ENCODE results near the gene KLHL13. TPM values are rescaled to one million over a fixed set of nuclear protein-coding genes. Genes with fewer than 3 reads are reported as not detected.
"Not testable (repeated sequence)": the region's sequence is repeated elsewhere in the genome, so short reads cannot be mapped to it uniquely, and the experiment has no call there.

KLHL13 gene
- 0.10 and 0.12 TPM in 2 replicates for total RNA-seq (2014; rRNA removed; shearing (Covaris generic))

DNA sequence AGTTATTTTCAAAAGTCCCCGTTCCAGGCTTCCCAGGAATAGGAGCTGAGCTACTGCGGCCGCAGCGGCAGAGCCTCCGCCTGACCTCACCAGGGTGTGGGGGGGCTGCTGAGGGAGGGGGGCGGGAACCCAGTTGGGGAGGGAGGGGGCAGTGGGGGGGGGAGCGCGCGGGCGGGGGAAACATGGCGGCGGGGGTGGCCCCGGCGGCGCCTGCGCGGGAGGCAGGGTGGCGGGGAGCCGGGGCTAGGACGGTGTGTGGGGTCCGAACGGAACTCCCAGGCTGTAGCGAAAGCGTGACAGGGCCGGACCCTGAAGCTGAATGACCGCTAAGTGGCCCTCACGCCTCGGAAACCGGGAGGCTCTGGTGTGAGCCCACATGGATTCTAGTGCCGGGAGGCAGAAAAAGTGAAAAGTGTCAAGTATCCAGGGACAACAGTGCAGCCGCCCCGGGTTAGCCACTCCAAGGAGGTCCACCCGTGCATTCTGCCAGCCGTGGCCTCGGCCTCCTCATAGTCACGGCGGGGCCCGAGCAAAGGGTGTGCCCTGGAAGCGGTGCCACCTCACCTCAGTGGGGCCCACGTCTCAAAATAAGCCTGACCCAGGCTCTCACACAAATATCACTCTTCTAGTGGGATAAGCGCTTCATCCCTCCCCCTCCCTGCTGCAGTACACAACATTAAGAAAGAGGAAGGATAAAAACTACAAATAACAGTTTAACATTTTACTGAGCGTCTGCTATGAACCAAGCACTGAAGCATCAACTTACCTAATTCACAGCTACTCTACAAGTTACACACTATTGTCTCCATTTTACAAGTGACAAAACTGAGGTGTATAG lies at the start of gene KLHL13:
Gene KLHL13, minus strand, starts transcription at position 98 of the 838 bp plus-strand sequence. CDS start 88,337 bp downstream, outside the sequence.
- peak; percentile 2 for DNase-seq (ENCODE audit: low read depth)

DNA sequence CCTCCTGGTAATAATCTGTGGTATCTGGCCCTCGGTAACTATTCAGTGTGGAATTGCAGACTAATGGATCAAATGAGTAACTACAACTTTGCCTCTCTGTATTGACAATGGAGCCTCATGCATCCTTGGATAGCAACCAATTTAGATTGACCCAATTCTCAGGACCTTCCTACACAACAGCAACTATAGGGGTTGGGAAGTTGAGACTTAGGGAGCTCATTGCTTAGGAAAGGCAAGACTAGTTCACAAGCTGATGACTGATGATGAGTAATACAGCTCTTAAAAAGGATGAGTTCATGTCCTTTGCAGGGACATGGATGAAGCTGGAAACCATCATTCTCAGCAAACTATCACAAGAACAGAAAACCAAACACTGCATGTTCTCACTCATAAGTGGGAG lies 47.5 kb upstream of the KLHL13 start:
- DNase-seq (ENCODE audit: low read depth): no peak

GRCh38 chrX:118156953-118157608 lies 40.5 kb upstream of the KLHL13 start:
- no peak for DNase-seq (ENCODE audit: low read depth)

DNA sequence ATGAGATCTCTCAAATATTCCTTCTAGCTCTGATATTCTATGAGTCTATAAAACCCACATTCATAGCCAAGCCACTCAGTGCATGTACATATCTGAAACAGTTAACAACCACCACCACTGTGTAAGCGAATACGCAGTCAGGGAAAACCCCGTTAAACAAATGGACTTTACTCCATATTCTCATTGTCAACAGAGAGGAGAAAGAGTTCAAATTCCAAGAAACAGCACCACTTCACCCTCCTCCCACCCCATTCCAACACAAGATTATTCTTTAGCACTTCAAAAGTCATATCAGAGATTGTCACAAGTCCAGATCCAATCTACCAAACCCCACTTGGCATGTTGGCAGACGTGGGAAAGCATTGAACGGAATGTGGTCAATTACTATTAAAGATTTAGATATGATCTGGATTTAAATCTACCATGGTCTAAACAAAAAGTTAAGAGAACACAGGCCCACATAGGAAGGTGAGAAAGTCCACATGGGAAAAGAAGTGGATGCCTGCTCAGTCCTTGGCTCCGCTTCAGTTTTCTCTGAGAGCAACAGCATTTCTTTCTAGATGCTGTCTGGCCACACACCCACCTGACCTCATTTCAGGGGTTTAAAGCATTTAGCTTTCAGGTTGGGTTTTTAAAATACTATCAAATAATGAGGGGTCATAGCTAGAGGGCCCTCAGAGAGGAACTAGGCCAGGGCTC lies 39.8 kb upstream of the KLHL13 start:
- DNase-seq (ENCODE audit: low read depth): no peak

DNA sequence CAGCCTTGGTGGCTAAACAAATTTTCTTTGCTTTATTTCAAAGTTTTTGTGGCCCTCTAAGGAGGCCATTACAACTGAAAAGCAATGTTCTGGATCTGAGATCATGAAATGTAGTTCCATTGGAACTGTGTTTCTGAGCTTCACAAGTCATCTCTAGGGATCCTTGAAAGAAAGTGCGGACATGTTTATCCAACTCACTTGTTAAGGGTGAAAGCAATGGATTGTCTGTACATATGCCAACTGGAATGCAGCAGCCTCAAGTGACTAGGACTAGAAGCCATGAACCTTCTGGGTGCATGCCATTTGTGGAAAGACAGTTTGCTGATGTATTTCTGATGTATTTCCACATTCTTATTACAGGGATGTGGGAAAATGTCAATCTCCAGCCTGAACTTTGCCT lies 36.7 kb upstream of the KLHL13 start:
- DNase-seq (ENCODE audit: low read depth): no peak

DNA sequence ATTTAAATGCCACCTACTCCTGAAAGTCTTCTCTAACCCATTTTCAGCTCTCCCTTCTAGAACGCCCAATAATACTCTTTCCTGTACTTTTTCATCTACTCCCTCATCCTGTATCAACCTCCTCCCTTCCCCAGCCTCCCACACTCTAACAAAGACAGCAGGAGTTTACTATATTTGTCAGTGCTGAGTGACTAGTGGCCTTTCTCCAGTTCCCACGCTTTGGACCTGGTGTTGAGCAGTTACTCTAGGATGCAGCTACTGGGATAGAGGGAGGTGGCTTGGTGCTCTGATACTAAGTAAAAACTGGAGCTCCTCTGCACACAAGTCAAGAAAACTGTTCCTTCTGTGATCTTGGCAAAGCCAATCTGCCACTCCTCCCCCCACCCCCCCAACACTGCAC lies 36.1 kb upstream of the KLHL13 start:
- DNase-seq (ENCODE audit: low read depth): no peak

GRCh38 chrX:118148737-118149136 lies 32.1 kb upstream of the KLHL13 start:
- no peak for DNase-seq (ENCODE audit: low read depth)

DNA sequence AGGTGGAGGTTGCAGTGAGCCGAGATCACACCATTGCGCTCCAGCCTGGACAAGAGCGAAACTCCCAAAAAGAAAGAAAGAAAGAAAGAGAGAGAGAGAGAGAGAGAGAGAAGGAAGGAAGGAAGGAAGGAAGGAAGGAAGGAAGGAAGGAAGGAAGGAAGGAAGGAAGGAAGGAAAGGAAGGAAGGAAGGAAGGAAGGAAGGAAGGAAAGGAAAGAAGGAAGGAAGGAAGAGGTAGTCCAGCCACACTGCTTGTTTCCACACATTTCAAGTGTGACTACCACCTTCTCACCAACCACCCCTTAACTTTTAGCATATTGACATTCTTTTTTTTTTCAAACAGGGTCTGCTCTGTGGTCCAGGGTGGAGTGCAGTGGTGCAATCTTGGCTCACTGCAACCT lies 31.2 kb upstream of the KLHL13 start:
- DNase-seq (ENCODE audit: low read depth): not testable (repeated sequence)

DNA sequence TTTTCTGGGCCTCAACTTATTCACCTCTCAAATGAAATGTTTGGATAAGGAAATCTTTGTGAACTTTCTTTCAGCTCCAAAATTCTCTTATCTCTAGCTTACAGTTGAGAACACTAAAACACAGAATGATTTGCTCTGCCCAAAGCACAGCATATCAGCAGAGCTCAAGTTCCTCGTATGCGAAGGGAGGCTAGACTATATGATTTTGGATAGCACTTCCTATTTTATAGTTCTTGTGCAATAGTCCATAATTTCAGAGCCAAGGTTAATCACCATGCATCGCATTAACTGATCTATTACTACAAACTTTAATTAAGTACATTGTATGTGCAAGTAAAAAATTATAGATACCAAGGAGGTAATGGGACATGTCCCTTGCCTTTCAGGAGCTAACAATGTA lies 27.0 kb upstream of the KLHL13 start:
- no peak for DNase-seq (ENCODE audit: low read depth)

- DNase-seq (ENCODE audit: low read depth): no peak
These were observed 14.7 kb upstream of the KLHL13 start for GRCh38 chrX:118131336-118131735.

DNA sequence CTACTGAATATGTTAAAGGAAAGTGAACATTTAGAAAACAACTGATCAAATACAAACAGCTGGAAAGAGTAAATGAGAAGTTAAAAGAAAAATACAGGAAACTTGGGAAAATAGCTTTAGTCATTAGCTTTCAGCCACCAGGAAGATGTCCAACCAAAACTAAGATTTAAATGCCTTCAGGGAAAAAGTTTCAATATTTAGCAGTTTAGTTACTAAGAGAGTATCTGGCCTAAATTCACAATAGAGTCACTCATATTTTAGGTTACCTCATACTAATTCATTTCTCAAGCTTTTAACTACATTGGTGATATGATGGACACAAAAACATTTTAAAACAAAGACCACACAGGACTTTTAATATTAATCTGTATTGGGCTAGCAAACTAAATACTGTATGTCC lies 13.1 kb upstream of the KLHL13 start:
- no peak for DNase-seq (ENCODE audit: low read depth)

- no peak for DNase-seq (ENCODE audit: low read depth)
These were observed 12.1 kb upstream of the KLHL13 start for GRCh38 chrX:118128724-118129123.

GRCh38 chrX:118126286-118126685 lies 9.7 kb upstream of the KLHL13 start:
- DNase-seq (ENCODE audit: low read depth): no peak

- DNase-seq (ENCODE audit: low read depth): not testable (repeated sequence)
These were observed 7.6 kb upstream of the KLHL13 start for GRCh38 chrX:118124243-118124642.

DNA sequence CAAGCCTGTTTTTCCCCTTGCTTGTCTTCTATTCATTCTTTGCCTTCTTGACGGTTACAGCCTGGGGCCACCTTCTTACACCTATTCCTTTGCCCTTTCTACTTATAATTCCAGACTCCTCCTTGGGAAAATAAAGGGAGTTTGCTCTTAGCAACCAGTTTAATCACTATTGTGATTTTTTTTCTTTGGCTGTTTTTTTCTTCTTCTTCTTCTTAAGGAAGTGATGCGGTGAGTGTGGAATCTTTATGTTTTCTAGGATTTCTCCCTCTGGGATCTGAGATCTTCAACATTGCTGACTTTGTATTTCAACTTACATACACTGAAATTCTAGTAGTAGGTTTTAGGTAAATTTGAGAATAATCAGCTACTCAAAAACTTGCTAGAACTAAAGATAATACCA lies 1.1 kb upstream of the KLHL13 start:
- no peak for DNase-seq (ENCODE audit: low read depth)

- no peak for DNase-seq (ENCODE audit: low read depth)
These were observed 477 bp downstream of the KLHL13 start for GRCh38 chrX:118115953-118116712.

DNA sequence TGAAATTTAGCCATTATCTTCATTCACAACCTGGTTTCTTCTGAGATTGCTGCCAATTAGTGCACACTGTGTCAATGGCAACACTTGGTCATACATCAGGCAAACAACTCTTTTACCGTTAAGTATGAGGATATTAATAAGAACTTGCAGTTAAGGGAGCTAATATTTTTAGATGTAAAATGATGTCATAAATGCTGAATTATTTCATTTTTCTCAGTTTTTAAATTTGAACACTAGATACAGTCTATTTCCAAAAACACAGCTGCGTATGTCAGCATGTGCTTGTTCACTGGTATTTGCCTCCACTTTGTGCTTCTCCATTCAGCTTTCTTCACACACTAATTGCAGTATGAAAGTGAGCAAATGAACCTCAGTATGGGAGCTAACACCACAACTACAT lies 1.6 kb downstream of the KLHL13 start:
- DNase-seq (ENCODE audit: low read depth): no peak

- DNase-seq (ENCODE audit: low read depth): no peak
These were observed 7.5 kb downstream of the KLHL13 start for GRCh38 chrX:118109065-118109464.

DNA sequence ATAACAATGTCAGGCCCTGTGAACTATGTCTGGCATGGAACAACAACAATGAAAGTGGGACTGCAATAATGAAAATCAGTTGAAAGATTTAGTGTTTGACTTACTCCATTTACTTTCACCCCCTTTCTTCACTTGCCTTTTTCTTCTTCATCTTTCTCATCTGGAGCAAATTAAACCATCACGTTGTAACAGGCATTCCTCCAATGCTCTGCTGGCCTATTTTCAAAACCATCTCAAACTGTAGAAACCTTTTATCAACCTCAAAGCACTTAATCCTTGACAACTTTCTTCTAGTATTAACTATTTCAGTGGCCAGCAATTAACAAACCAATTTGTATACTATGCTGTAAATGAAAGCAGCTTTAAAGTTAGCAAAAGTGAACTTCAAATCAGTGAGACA lies 8.3 kb downstream of the KLHL13 start:
- no peak for DNase-seq (ENCODE audit: low read depth)

GRCh38 chrX:118100091-118100490 lies 16.5 kb downstream of the KLHL13 start:
- no peak for DNase-seq (ENCODE audit: low read depth)

DNA sequence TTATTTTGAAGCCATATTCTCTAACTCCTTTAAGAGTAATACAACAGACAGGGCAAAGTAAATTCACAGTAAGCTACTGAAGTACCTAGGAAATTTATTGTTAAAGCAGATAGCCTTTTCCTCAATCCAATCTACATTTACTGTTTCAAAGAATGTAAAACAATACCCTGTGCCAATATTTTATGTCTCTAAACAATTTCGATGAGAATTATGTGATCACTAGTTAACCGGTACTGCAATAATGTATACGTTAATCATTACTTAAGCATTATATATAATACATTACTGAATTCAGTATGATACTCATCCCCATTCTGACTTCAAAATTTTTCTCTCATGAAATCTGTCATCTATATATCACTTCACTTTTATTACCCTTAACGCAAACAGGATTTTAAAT lies 28.5 kb downstream of the KLHL13 start:
- no peak for DNase-seq (ENCODE audit: low read depth)

GRCh38 chrX:118074196-118074595 lies 42.4 kb downstream of the KLHL13 start:
- DNase-seq (ENCODE audit: low read depth): no peak

Measured in RPMI7951 (cell line).